K562 (cell line): ENCODE data around the gene STON2. TPM values are rescaled to one million over a fixed set of nuclear protein-coding genes. Genes with fewer than 3 reads are reported as not detected.

Experiments
- ATAC-seq: fragments of 200-7000 bp; cut with Tn5 transposase; 3 replicates; pipeline ENCODE4 v1.9.1; 2020; ENCODE audit warnings: moderate library complexity
- BruUV-seq: library from RNA; stranded (reverse); fragments of 400-500 nt; replicated peaks from 2 replicates; lab custom pipeline; 2021; lab: Mats Ljungman, UMichigan
- CTCF ChIA-PET: fragments of 300-600 bp; formaldehyde crosslinking; extraction: SDS; loops from one replicate; lab custom pipeline; 2021; ENCODE audit warnings: low intra/inter-chr PET ratio; lab: Yijun Ruan, JAX
- POLR2A ChIA-PET: fragments of 300-600, 350-650 bp; sonication (Branson Sonifier 250); formaldehyde crosslinking; extraction: SDS; loops from one replicate; lab custom pipeline; 2021; ENCODE audit warnings: antibody characterized with exemption, inconsistent platforms; lab: Yijun Ruan, JAX
- DNase-seq, 4 experiments: peaks; one replicate each; pipeline versions ENCODE4 v3.0.0 to v3.0.0-alpha.2; 2011 to 2018; ENCODE audit warnings: low spot score in 3 of 4, mixed read lengths in 3 of 4; ENCODE audit errors: extremely low read depth in 1 of 4
- FAIRE-seq: peaks from 2 replicates; lab custom pipeline; 2011; peaks lifted over from hg19 to GRCh38; lab: Jason Lieb, UNC
- H2AFZ ChIP-seq: 2 replicates; pipeline ENCODE4 v1.6.0; 2011; ENCODE audit warnings: low read depth, low read length, control low read depth, inconsistent platforms
- H3K27ac ChIP-seq: fragments of 200-600 bp; 3 replicates; pipeline ENCODE4 v1.8.0; 2011; ENCODE audit warnings: low read depth, mild to moderate bottlenecking, control low read depth, inconsistent platforms, low read length, moderate library complexity, mixed read lengths; ENCODE audit errors: extremely low read depth
- H3K27me3 ChIP-seq, 2 experiments: fragments of 300-600 bp in 1 of 2; 2 replicates in 1 of 2; 3 replicates in 1 of 2; pipeline versions ENCODE4 v1.6.0 to v1.8.0; 2011; ENCODE audit warnings: inconsistent platforms in 2 of 2, low read length in 2 of 2, mild to moderate bottlenecking in 1 of 2, mixed read lengths in 1 of 2, moderate library complexity in 1 of 2; ENCODE audit not compliant: control insufficient read depth in 2 of 2, insufficient read depth in 2 of 2
- H3K36me3 ChIP-seq: fragments of 300-600 bp; 3 replicates; pipeline ENCODE4 v1.8.0; 2011; ENCODE audit warnings: mild to moderate bottlenecking, low read length, inconsistent platforms; ENCODE audit not compliant: control insufficient read depth, insufficient read depth
- H3K4me1 ChIP-seq, 2 experiments: fragments of 200-600 bp in 1 of 2; replicated peaks in 1 of 2; 2 replicates in 1 of 2; 3 replicates in 1 of 2; pipeline versions ENCODE4 v1.5.1 to v1.8.0; 2011; ENCODE audit warnings: inconsistent platforms in 2 of 2, low read length in 2 of 2, mild to moderate bottlenecking in 1 of 2, mixed read lengths in 1 of 2, moderate library complexity in 1 of 2; ENCODE audit not compliant: control insufficient read depth in 2 of 2, insufficient read depth in 2 of 2
- H3K4me2 ChIP-seq: 2 replicates; pipeline ENCODE4 v1.6.1; 2011; ENCODE audit warnings: low read length, control low read depth, inconsistent platforms, mixed read lengths; ENCODE audit not compliant: insufficient read depth
- H3K4me3 ChIP-seq: fragments of 200-600 bp; sonication (generic), shearing (Covaris generic); 2 replicates; pipeline ENCODE4 v1.5.1; 2016; ENCODE audit warnings: control low read depth, inconsistent platforms
- H3K79me2 ChIP-seq: fragments of 200-600 bp; 3 replicates; pipeline ENCODE4 v1.8.0; 2011; ENCODE audit warnings: low read length, inconsistent platforms; ENCODE audit not compliant: control insufficient read depth, insufficient read depth
- H3K9ac ChIP-seq, 2 experiments: 2 replicates each; pipeline versions ENCODE4 v1.6.0 to v1.6.1; 2011; ENCODE audit warnings: low read depth in 2 of 2, low read length in 2 of 2, control low read depth in 1 of 2, inconsistent platforms in 1 of 2, mild to moderate bottlenecking in 1 of 2, mixed read lengths in 1 of 2; ENCODE audit not compliant: insufficient read depth in 1 of 2
- H3K9me1 ChIP-seq: one replicate; pipeline ENCODE4 v1.6.0; 2011; ENCODE audit warnings: inconsistent platforms, mild to moderate bottlenecking, low read length, moderate library complexity; ENCODE audit not compliant: control insufficient read depth, insufficient read depth
- H3K9me3 ChIP-seq: replicated peaks from 2 replicates; pipeline ENCODE4 v1.5.1; 2011; ENCODE audit warnings: low read depth, low read length, inconsistent platforms; ENCODE audit not compliant: control insufficient read depth, insufficient read depth
- H4K20me1 ChIP-seq: replicated peaks from 2 replicates; pipeline ENCODE4 v1.6.1; 2011; ENCODE audit warnings: low read length, inconsistent platforms, mixed read lengths; ENCODE audit not compliant: control insufficient read depth, insufficient read depth
- CBX3 ChIP-seq, 2 experiments: IDR thresholded peaks; 1 replicate in 1 of 2; 2 replicates in 1 of 2; pipeline ENCODE4 v1.6.1; 2012; ENCODE audit warnings: inconsistent platforms in 2 of 2, low read length in 2 of 2, borderline replicate concordance in 1 of 2, control low read depth in 1 of 2
- COPS2 ChIP-seq: fragments of 450-650 bp; conservative IDR thresholded peaks from 2 replicates; pipeline ENCODE4 v1.6.1; 2016; ENCODE audit warnings: mild to moderate bottlenecking, moderate library complexity
- E2F3 ChIP-seq: fragments of 250-450 bp; sonication (Bioruptor Pico); IDR thresholded peaks from 2 replicates; pipeline ENCODE4 v1.4.0; 2020; ENCODE audit warnings: mild to moderate bottlenecking
- ESRRA ChIP-seq: fragments of 450-650 bp; IDR thresholded peaks from 2 replicates; pipeline ENCODE4 v1.6.1; 2014; ENCODE audit warnings: low read depth, mild to moderate bottlenecking, moderate library complexity, borderline replicate concordance
- ETV5 ChIP-seq: sonication (generic); formaldehyde crosslinking; IDR thresholded peaks from 2 replicates; pipeline ENCODE4 v1.4.0; 2020; ENCODE audit warnings: low read depth, mild to moderate bottlenecking, missing genetic modification reagents
- HDAC8 ChIP-seq: fragments of 450-650 bp; IDR thresholded peaks from 2 replicates; pipeline ENCODE4 v1.6.1; 2016; ENCODE audit warnings: mild to moderate bottlenecking, missing genetic modification characterization, moderate library complexity, missing compliant biosample characterization
- ILF3 ChIP-seq: fragments of 450-650 bp; IDR thresholded peaks from 2 replicates; pipeline ENCODE4 v1.6.1; 2018; ENCODE audit warnings: antibody characterized with exemption, mild to moderate bottlenecking, moderate library complexity, borderline replicate concordance
- MAFK ChIP-seq: IDR thresholded peaks from 2 replicates; pipeline ENCODE4 v1.6.1; 2011; ENCODE audit warnings: low read length, improper control_type of control experiment
- NFYB ChIP-seq: IDR thresholded peaks from 2 replicates; pipeline ENCODE4 v1.6.1; 2011; ENCODE audit warnings: mild to moderate bottlenecking, moderate library complexity; ENCODE audit not compliant: insufficient read length; ENCODE audit errors: extremely low read depth
- PATZ1 ChIP-seq: fragments of 250-450 bp; sonication (Bioruptor Pico); IDR thresholded peaks from 2 replicates; pipeline ENCODE4 v1.5.0; 2020; ENCODE audit warnings: mild to moderate bottlenecking, borderline replicate concordance
- PRMT5 ChIP-seq: sonication (generic); formaldehyde crosslinking; IDR thresholded peaks from 2 replicates; pipeline ENCODE4 v1.5.0; 2020; ENCODE audit warnings: missing genetic modification reagents
- SMC3 ChIP-seq: conservative IDR thresholded peaks from 2 replicates; pipeline ENCODE4 v1.6.1; 2011; ENCODE audit warnings: low read depth, low read length, improper control_type of control experiment; ENCODE audit not compliant: insufficient read depth
- SPI1 ChIP-seq: IDR thresholded peaks from 2 replicates; pipeline ENCODE4 v1.6.1; 2011; ENCODE audit warnings: low read depth, low read length, control low read depth, borderline replicate concordance
- SRSF3 ChIP-seq: fragments of 200-400 bp; formaldehyde crosslinking; IDR thresholded peaks from 2 replicates; pipeline ENCODE4 v1.6.1; 2016; ENCODE audit warnings: mild to moderate bottlenecking, low read length, moderate library complexity; ENCODE audit not compliant: insufficient read depth
- TRIM25 ChIP-seq: fragments of 450-650 bp; IDR thresholded peaks from 2 replicates; pipeline ENCODE4 v1.7.0; 2016; ENCODE audit warnings: borderline replicate concordance
- ZBTB12 ChIP-seq: fragments of 250-450 bp; sonication (Bioruptor Pico); IDR thresholded peaks from 2 replicates; pipeline ENCODE4 v1.4.0; 2020
- ZFX ChIP-seq: sonication (generic); formaldehyde crosslinking; IDR thresholded peaks from 2 replicates; pipeline ENCODE4 v1.8.0; 2022; ENCODE audit warnings: mild to moderate bottlenecking, missing genetic modification reagents, moderate library complexity
- ZNF253 ChIP-seq: fragments of 250-450 bp; sonication (Bioruptor Pico); conservative IDR thresholded peaks from 2 replicates; pipeline ENCODE4 v1.6.1; 2021; ENCODE audit warnings: mild to moderate bottlenecking
- WGBS: fragments of 100-300 bp; shearing (Covaris generic); methylation state at CpG from one replicate; pipeline ENCODE4 v1.1.6; 2016; ENCODE audit warnings: low coverage, mixed read lengths; ENCODE audit not compliant: insufficient coverage; ENCODE audit errors: missing lambda C conversion rate; 5-methylcytosine and 5-hydroxymethylcytosine counted together
- in situ Hi-C: fragments of 300-500 bp; cut with MboI; formaldehyde crosslinking; loops from 4 replicates; pipeline ENCODE4 v1.15.0; 2018; ENCODE audit warnings: inconsistent platforms, mixed read lengths
- intact Hi-C: fragments of 100-400 bp; cut with micrococcal nuclease; formaldehyde crosslinking; loops from 2 replicates; pipeline ENCODE4 v1.14.2; 2022
- polyA plus RNA-seq, 8 experiments: library from polyadenylated mRNA; depleted of rRNA in 4 of 8; stranded (reverse) in 5 of 8; unstranded in 3 of 8; fragments of >200 nt; fragmentation: Nextera tagmentation in 2 of 8; fragmentation: Illumina TruSeq in 1 of 8; extraction: Ambion mirVana in 2 of 8; extraction: Trizol in 1 of 8; gene quantifications; 2 replicates each; pipeline versions ENCODE4 v1.2.1 to v1.2.3, GENCODE V29; 2011 to 2014; ENCODE audit warnings: inconsistent platforms in 1 of 8, missing spikeins in 1 of 8
- total RNA-seq, 7 experiments: library from RNA; depleted of rRNA in 6 of 7; stranded (reverse); fragments of >200 nt in 6 of 7; fragmentation: Illumina TruSeq in 2 of 7; extraction: Trizol in 2 of 7; gene quantifications; 2 replicates each; pipeline versions ENCODE4 v1.2.1 to v1.2.3, GENCODE V29; 2011 to 2021; ENCODE audit warnings: low replicate concordance in 1 of 7

Gene STON2
- total and polyA plus RNA-seq, 9 of the 15 experiments (the other 6 are each of a cell fraction or from before 2014, with no cell fraction given): 7.8 to 99.3 (median 53.5) TPM

- H3K9ac ChIP-seq: no peak overlapping the region
- peaks cover 11% of the 10 kb centered on the region; the same call in 2 of the 3 replicates for H3K36me3 ChIP-seq
- no peak for ATAC-seq
- ChIA-PET CTCF (no interaction called here), POLR2A (no interaction called here)
- peaks cover 4 to 9% of the 10 kb centered on the region in 2 experiments; a peak in 3 of 5 replicates for H3K4me1 ChIP-seq
- no peak overlapping the region for H3K4me3 ChIP-seq
- no peak for TF ChIP-seq NFYB
- no peak for TF ChIP-seq ZNF253 (CRISPR knock-in tag)
- TF ChIP-seq ETV5 (CRISPR knock-in tag): no peak
- TF ChIP-seq COPS2: no peak
- no peak for TF ChIP-seq ESRRA
- no peak for TF ChIP-seq PRMT5 (CRISPR knock-in tag)
- no peak for TF ChIP-seq CBX3 (IDR thresholded peaks at IDR 0.05; ENCODE audit: borderline replicate concordance in 1 of 2, low read length in 2 of 2)
- TF ChIP-seq SRSF3: no peak
- no peak for TF ChIP-seq ILF3
- no peak for TF ChIP-seq E2F3 (CRISPR knock-in tag)
- no peak for TF ChIP-seq ZFX (CRISPR knock-in tag)
- no peak for TF ChIP-seq ZBTB12 (CRISPR knock-in tag)
- no peak for TF ChIP-seq TRIM25
- TF ChIP-seq SMC3: no peak
- no peak for TF ChIP-seq MAFK
- no peak for TF ChIP-seq HDAC8 (tag)
- TF ChIP-seq SPI1: no peak
- no peak for TF ChIP-seq PATZ1
- no peak overlapping the region for H3K27ac ChIP-seq
- no peak for FAIRE-seq
- no TSS peak for BruUV-seq
- peaks cover 57% of the 10 kb centered on the region for H3K79me2 ChIP-seq
- WGBS: 94% methylated on average over 2 of the region's 2 CpGs
- H4K20me1 ChIP-seq: peaks cover 2% of the 10 kb centered on the region
- H3K4me2 ChIP-seq: no peak overlapping the region
- H2AFZ ChIP-seq: no peak overlapping the region
- H3K9me1 ChIP-seq: no peaks in the 10 kb centered on the region
- H3K27me3 ChIP-seq: no peaks in the 10 kb centered on the region
- DNase-seq: no peak
- in situ Hi-C loops (no loop called here), intact Hi-C loops (no loop called here)
- H3K9me3 ChIP-seq: no peaks in the 10 kb centered on the region
These were observed 102.0 kb downstream of the STON2 start for GRCh38 chr14:81298122-81298521.
